ENCODE results near the gene MON2. TPM values are rescaled to one million over a fixed set of nuclear protein-coding genes. Genes with fewer than 3 reads are reported as not detected.

MON2 gene
- total and polyA plus RNA-seq, 2 of the 13 experiments (the other 11 are each of a cell fraction or from before 2014, with no cell fraction given) = 10.5 to 24.8 TPM

- TF ChIP-seq ETS1 (CRISPR knock-in tag; IDR thresholded peaks at IDR 0.05) = no peak
- no peak for TF ChIP-seq KLF13 (CRISPR knock-in tag; IDR thresholded peaks at IDR 0.05)
- TF ChIP-seq ZNF770 (CRISPR knock-in tag; IDR thresholded peaks at IDR 0.05) = 0 out of 2 replicates have a peak, but pooled peaks have one; percentile 19
- peak; percentile 41; the same call in 1 of the 2 replicates for TF ChIP-seq ARID4A (CRISPR knock-in tag; IDR thresholded peaks at IDR 0.05; ENCODE audit: borderline replicate concordance)
- TF ChIP-seq BHLHE40 (IDR thresholded peaks at IDR 0.05; ENCODE audit: low read length) = no peak
- no peak for TF ChIP-seq ZNF275 (CRISPR knock-in tag; IDR thresholded peaks at IDR 0.05; ENCODE audit: borderline replicate concordance)
- no peak for TF ChIP-seq SMC3 (IDR thresholded peaks at IDR 0.05; ENCODE audit: low read length)
- no peak for TF ChIP-seq TFE3 (CRISPR knock-in tag; IDR thresholded peaks at IDR 0.05)
- no peak for TF ChIP-seq KDM1A (CRISPR knock-in tag; IDR thresholded peaks at IDR 0.05)
- TF ChIP-seq ARNT (IDR thresholded peaks at IDR 0.05) = no peak
- TF ChIP-seq ZNF577 (CRISPR knock-in tag; IDR thresholded peaks at IDR 0.05; ENCODE audit: borderline replicate concordance, low read depth) = no peak
- no peak for TF ChIP-seq DZIP1 (CRISPR knock-in tag; IDR thresholded peaks at IDR 0.05)
- TF ChIP-seq KDM3A (CRISPR knock-in tag; IDR thresholded peaks at IDR 0.05; ENCODE audit: low read depth) = no peak
- no peak; the same call in 1 of the 2 replicates for TF ChIP-seq SOX5 (CRISPR knock-in tag; IDR thresholded peaks at IDR 0.05; ENCODE audit: borderline replicate concordance)
- TF ChIP-seq KDM2A (CRISPR knock-in tag; IDR thresholded peaks at IDR 0.05; ENCODE audit: borderline replicate concordance, low read depth) = no peak; the same call in 1 of the 2 replicates
These were observed 165.1 kb downstream of the MON2 start (continued) for GRCh38 chr12:62631471-62632410.
